ENCODE measurements around the gene ENC1.

ENC1 gene

DNA sequence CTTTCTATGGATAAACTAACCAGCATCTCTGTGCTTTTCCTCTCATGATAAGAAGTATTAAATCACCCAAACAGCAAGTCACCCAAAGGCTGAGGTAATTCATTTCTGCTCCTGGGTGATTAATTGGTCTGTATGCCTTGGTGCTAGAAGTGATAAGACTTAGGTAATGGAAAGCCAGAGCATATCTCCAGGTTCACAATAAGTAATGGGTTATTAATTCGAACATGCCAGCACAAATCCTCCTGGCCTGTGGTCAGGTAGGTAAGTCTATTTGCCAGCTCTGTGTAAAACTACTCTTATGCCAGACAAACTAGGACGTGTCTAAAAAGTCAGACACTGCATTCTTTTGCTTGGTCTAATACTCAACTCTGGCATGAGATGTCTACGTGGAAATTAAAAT, 11.2 kb upstream of the ENC1 start:
- Histone ChIP-seq H3K27ac (ENCODE audit: low read depth, low read length) (no peak overlapping the region), H3F3A (ENCODE audit: insufficient read depth) (no peaks in the 10 kb centered on the region), H3K4me3 (ENCODE audit: insufficient read depth, low read length, poor library complexity, severe bottlenecking) (no peak overlapping the region), H3K9me2 (replicated peaks; ENCODE audit: insufficient read depth, low read length) (no peaks in the 10 kb centered on the region), H3K36me3 (ENCODE audit: low read length) (no peaks in the 10 kb centered on the region), H3K9ac (ENCODE audit: low read length) (no peak overlapping the region), H3K9me3 (ENCODE audit: insufficient read depth, low read length) (no peaks in the 10 kb centered on the region), H4K20me1 (ENCODE audit: low read depth, low read length) (no peaks in the 10 kb centered on the region), H3K4me2 (ENCODE audit: low read depth, low read length, poor library complexity, severe bottlenecking) (no peak overlapping the region), H3K27me3 (ENCODE audit: low read length) (no peaks in the 10 kb centered on the region), H3K79me2 (ENCODE audit: insufficient read depth, low read length) (no peaks in the 10 kb centered on the region), H2AFZ (ENCODE audit: low read depth, low read length, severe bottlenecking) (no peak overlapping the region)
- TF ChIP-seq CTCF (IDR thresholded peaks at IDR 0.05; ENCODE audit: insufficient read depth, low read length, poor library complexity, severe bottlenecking) (no peak), EZH2phosphoT487 (conservative IDR thresholded peaks at IDR 0.05; ENCODE audit: low read length) (no peak)

GRCh38 chr5:74649421-74649973, 9.0 kb upstream of the ENC1 start:
- Histone ChIP-seq H4K20me1 (ENCODE audit: low read depth, low read length) (no peaks in the 10 kb centered on the region), H3K9ac (ENCODE audit: low read length) (no peak overlapping the region), H3K4me2 (ENCODE audit: low read depth, low read length, poor library complexity, severe bottlenecking) (no peak overlapping the region), H3K79me2 (ENCODE audit: insufficient read depth, low read length) (no peaks in the 10 kb centered on the region), H3K4me3 (ENCODE audit: insufficient read depth, low read length, poor library complexity, severe bottlenecking) (no peak overlapping the region), H3F3A (ENCODE audit: insufficient read depth) (no peaks in the 10 kb centered on the region), H3K36me3 (ENCODE audit: low read length) (no peaks in the 10 kb centered on the region), H3K9me2 (replicated peaks; ENCODE audit: insufficient read depth, low read length) (no peaks in the 10 kb centered on the region), H2AFZ (ENCODE audit: low read depth, low read length, severe bottlenecking) (no peak overlapping the region), H3K9me3 (ENCODE audit: insufficient read depth, low read length) (no peaks in the 10 kb centered on the region), H3K27me3 (ENCODE audit: low read length) (no peaks in the 10 kb centered on the region), H3K27ac (ENCODE audit: low read depth, low read length) (no peak overlapping the region)
- no peak for TF ChIP-seq CTCF (IDR thresholded peaks at IDR 0.05; ENCODE audit: insufficient read depth, low read length, poor library complexity, severe bottlenecking)
- TF ChIP-seq EZH2phosphoT487 (conservative IDR thresholded peaks at IDR 0.05; ENCODE audit: low read length) = no peak

DNA sequence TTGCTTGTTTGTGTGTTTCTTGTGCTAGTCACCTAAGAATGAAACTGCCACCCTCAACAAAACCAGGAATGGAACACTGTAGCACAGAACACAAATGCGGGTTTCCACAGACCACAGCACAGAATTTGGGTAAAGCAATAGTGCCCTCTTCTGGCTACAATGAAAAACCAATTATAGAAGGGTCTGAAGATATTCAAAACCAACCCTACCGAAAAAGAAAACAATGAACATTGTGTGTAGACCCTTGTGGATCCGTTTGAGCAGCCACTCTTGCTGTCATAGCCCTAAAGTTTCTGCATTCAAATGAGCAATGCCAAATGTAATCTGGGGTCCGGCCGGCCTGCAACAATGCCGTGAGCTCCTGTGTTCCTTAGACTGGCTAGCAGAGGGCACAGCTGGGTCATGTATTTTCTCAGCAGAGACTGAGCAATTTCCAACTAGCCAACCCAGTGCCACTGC, 8.3 kb upstream of the ENC1 start:
- Histone ChIP-seq H2AFZ (ENCODE audit: low read depth, low read length, severe bottlenecking) (no peak overlapping the region), H4K20me1 (ENCODE audit: low read depth, low read length) (no peaks in the 10 kb centered on the region), H3K9me3 (ENCODE audit: insufficient read depth, low read length) (no peaks in the 10 kb centered on the region), H3K9ac (ENCODE audit: low read length) (no peak overlapping the region), H3K79me2 (ENCODE audit: insufficient read depth, low read length) (no peaks in the 10 kb centered on the region), H3K4me3 (ENCODE audit: insufficient read depth, low read length, poor library complexity, severe bottlenecking) (no peak overlapping the region), H3K27me3 (ENCODE audit: low read length) (no peaks in the 10 kb centered on the region), H3K27ac (ENCODE audit: low read depth, low read length) (no peak overlapping the region), H3K4me2 (ENCODE audit: low read depth, low read length, poor library complexity, severe bottlenecking) (no peak overlapping the region), H3K36me3 (ENCODE audit: low read length) (no peaks in the 10 kb centered on the region), H3F3A (ENCODE audit: insufficient read depth) (no peaks in the 10 kb centered on the region), H3K9me2 (replicated peaks; ENCODE audit: insufficient read depth, low read length) (no peaks in the 10 kb centered on the region)
- no peak for TF ChIP-seq EZH2phosphoT487 (conservative IDR thresholded peaks at IDR 0.05; ENCODE audit: low read length)
- TF ChIP-seq CTCF (IDR thresholded peaks at IDR 0.05; ENCODE audit: insufficient read depth, low read length, poor library complexity, severe bottlenecking) = peak; percentile 36
